GM18526 (cell line): ENCODE measurements around the gene RSPH3.

ENCODE experiments used
- POLR2A ChIP-seq: IDR thresholded peaks from 3 replicates; pipeline ENCODE4 v1.6.1; 2011; ENCODE audit not compliant: insufficient read length; ENCODE audit errors: extremely low read depth

RSPH3 gene

DNA sequence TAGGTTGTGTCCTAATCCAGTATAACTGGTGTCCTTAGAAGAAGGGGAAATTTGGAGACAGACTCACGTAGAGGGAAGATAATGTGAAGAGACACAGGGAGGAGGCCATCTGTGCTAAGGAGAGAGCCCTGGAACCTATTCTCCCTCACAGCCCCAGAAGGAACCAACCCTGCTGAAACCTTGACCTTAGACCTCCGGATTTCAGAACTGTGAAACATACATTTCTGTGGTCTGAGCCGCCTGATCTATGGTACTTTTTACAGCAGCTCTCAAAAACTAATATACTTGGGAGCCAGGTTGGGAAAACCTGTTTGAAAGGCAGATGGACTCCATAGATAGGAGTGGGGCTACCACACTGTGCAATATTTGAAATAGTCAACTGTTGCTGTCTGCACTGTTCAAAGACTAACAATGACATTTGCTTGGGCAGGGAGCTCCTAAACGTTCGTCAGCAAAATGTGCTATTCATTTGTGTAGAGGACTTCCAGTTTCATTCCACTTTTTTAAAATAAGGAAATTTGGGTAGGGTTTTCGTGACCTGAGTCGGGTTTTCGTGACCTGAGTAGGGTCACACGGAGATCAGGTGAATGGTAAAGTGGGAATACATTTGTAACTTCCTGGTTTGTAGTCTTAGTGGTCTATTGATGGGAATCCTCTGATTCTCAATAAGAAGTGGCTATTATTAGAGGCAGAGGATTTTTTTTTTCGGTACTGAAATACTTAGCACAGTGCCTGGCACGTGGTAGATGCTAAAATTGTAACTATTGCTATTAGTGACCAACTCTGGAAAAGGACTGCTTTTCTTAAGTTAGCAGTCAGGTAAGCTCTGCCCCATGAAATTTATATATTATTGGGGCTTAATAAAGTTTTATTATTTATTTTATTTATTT, 33.4 kb upstream of the RSPH3 start:
- no peak for TF ChIP-seq POLR2A

GRCh38 chr6:159031846-159032245, 31.8 kb upstream of the RSPH3 start:
- TF ChIP-seq POLR2A: no peak

GRCh38 chr6:159030168-159030567, 30.2 kb upstream of the RSPH3 start:
- no peak for TF ChIP-seq POLR2A

- TF ChIP-seq POLR2A: no peak
These were observed 23.9 kb upstream of the RSPH3 start for GRCh38 chr6:159023893-159024292.

DNA sequence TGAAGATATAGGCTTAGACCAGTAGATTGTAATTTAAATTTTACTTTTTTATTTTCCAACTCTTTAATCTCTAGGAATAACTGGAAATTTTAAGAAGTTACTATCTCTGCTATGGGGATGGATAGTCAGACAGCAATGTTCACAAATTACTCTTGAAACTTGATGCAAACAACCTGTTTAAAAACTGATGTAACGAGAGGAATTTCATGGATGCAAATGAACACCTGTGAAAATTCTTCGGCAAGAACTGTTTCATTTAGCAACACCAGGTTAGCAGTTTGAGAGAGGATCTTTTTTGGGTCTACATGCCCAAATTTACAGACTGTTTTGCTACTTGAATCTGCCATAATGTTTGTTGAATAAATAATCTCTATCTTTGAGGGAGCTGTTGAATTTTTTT, 20.0 kb upstream of the RSPH3 start:
- TF ChIP-seq POLR2A: no peak

- no peak for TF ChIP-seq POLR2A
These were observed 18.0 kb upstream of the RSPH3 start for GRCh38 chr6:159017757-159018559.

- TF ChIP-seq POLR2A: no peak
These were observed 14.4 kb upstream of the RSPH3 start for GRCh38 chr6:159014406-159014805.

- TF ChIP-seq POLR2A: no peak
These were observed 13.2 kb upstream of the RSPH3 start for GRCh38 chr6:159013229-159013628.

DNA sequence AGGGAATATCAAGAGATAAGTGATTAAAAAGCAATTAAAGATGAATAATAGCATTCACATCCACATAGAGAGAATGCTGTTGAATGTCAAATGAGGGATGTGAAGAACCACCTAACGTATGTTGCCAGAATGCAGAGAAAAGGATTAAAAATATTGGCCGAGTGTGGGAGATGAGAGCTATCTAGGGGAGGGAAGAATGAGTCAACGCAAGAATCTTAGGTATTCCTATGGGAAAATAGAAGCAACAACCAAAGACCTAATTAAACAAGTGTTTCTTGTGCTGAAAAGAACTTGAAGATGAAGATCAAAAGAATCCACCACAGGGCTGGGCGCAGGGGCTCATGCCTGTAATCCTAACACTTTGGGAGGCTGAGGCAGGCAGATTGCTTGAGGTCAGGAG, 12.2 kb upstream of the RSPH3 start:
- TF ChIP-seq POLR2A: no peak

DNA sequence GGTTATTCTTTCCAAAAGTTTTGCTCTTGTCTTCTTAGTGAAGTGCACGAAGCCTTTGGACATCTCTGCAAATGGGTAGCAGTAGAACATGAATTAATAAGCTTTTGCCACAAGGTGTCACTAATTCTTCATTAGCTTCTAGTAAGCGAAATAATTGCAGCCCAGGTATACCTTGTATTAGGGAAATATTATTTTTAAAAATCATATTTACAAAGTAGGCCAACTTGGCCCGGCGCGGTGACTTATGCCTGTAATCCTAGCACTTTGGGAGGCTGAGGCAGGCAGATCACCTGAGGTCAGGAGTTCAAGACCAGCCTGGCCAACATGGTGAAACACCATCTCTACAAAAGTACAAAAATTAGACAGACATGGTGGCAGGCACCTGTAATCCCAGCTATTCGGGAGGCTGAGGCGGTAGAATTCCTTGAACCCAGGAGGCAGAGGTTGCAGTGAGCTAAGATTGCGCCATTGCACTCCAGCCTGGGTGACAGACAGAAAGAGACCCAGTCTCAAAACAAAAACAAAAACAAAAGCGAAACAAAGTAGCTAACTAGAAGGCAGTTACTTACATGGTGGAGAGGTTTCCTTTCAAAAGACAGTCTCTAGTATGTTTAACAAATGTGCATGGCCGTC, 8.8 kb upstream of the RSPH3 start:
- TF ChIP-seq POLR2A: no peak

GRCh38 chr6:159007510-159007909, 7.5 kb upstream of the RSPH3 start:
- TF ChIP-seq POLR2A: no peak

GRCh38 chr6:159005436-159005835, 5.4 kb upstream of the RSPH3 start:
- no peak for TF ChIP-seq POLR2A

DNA sequence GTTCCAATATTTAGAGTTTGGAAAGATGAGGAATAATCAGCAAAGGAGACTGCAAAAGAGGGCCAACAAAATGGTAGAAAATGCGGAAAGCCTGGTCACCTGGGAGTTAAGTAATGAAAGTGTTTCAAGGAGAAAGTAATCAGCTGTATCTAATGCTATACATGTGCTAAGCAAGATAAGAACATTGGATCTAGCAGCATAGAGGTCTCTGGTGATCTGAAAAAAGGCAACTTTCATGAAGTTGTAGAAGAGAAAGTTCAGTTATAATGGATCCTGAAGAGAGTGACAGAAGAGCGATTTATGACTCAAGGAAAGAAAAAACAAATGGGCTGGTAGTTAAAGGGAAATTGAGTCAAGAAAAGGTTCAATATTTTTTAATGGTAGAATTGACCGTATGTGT, 4.6 kb upstream of the RSPH3 start:
- no peak for TF ChIP-seq POLR2A

DNA sequence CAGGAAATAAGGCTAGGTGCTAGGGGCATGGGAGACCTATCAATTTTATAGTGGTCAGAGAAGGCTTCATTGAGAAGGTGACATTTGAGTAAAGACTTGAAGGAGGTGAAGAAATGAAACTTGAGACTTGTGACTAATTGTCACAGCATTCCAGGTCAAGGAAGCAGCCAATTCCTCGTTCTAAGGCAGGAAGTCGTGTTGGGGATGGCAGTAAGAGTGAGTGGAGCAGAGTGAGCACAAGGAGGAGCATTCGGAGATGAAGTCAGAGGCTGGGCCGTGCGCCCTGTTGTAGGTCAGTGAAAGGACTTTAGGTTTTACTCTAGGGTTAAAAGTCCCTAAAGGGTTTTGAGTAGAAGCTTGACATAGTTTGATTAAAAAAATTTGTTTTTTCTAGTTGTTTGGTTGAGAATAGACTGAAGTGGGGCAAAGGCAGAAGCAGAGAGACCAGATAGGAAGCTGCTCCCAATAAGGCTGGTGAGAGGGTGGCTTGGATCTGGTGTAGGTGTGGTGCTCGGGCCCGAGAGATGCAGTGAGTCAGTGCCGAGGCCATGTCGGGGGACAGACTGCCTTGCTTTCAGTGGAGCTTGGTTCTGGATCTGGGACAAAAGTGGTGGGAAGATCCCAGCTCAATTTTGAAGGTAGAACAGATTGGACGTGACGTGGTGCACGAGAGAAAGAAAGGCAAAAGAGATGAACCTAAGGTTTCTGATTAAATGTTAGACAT, 2.6 kb upstream of the RSPH3 start:
- no peak for TF ChIP-seq POLR2A

GRCh38 chr6:158999154-158999665, 792 bp downstream of the RSPH3 start:
- no peak for TF ChIP-seq POLR2A
